ENCODE measurements around the gene FICD.
A peak's percentile ranks its signal among the peaks of the same experiment; 100 is the strongest.
"Not testable (repeated sequence)": the region's sequence is repeated elsewhere in the genome, so short reads cannot be mapped to it uniquely, and the experiment has no call there.

Gene FICD

DNA sequence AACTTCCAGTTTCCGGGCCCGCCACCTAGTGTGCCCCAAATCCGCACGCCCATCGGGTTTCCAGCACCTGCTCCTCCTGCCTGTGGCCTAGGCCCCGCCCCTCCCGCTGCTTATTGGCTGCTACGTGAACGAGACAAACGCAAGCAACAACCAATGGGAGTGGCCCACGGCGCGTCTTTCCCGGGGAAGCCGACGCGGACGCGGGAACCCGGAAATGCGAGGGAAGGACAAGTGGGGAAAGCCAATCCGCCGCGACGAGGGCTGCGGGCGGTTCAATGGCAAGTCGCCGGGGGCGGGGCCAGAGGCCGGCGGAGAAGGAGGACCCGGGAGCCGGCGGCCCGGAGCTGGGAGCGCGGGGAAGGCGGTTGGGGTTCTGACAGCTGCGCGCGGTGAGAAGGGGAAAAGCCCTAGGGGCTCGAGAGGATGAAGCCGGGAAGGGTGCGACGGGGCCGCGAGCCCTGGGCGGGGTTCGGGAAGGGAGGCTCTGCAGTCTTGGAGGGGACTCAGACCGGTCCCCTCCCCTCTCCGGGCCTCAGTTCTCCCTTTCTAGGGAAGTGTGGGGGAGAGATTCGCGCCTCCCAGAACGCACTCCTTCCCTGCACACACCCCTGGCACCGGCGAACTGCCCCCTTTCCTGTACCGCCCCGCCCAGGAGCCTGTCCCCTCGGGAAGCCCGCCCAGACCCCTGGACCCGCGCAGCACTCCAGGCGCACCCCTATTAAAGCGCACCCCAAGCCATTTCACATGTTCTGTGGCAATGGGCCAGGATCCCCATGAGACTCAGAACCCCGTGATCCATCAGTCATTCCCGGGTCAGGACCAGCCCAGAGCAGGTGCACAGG lies at the start of gene FICD:
Gene FICD (plus strand): TSS at position 305 of the 842 bp plus-strand sequence. CDS start 1,696 bp downstream, outside the sequence.
- DNase-seq (ENCODE audit: low spot score) = peak; percentile 91

DNA sequence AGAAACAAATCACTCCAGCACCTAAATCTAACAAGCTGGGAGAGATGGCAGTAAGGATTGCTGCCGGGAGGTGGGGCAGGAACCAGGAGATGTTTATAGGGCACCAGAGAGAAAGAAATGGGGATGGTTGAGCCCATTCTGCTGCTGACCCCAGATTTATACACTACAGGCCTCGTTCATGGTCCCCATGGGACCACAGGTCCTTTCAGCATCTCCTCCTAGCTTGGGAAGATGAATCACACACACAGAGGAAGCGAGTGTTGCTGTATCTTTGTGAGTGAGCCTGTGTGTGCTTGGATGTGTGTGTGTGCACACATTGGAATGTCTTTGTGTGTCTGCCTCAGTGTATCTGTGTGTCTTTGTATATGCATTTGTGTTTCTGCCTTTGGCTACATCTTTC lies 49.7 kb upstream of the FICD start:
- no peak for DNase-seq (ENCODE audit: low spot score)

DNA sequence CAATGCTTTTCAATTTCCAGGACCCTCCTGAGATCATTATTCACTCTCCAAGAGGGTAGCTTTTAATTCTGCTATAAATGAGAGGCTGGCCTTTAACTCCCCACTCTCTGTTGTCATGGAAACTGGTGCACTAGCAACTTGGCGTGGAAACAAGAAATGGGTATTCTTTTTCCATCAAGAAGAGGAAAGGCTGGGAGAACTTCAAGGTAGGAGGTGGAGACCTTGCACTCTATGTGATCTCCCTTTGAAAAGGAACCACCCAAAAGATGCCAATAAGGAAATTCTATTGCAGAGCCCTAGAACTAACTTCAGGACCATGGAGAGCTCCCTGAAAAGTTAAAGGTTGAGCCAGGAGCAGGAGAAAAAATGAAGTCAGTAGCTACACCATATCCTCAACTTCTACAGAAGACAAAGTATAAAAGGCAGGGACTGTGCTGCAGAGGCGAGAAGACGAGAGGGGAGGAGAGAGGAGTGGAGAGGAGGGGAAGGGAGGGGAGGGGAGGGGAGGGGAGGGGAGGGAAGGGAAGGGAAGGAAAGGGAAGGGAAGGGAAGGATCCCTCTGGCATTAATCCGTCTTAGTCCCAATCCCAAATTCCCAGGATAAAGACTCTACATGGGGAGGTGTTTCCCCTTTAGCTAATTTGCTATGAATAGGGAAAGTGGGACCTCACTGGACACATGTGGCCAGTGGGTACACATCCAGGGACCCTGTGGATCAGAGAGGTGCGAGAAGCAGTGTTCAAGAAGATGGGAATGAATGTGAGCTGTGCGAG lies 46.7 kb upstream of the FICD start:
- peak; percentile 29 for DNase-seq (ENCODE audit: low spot score)

DNA sequence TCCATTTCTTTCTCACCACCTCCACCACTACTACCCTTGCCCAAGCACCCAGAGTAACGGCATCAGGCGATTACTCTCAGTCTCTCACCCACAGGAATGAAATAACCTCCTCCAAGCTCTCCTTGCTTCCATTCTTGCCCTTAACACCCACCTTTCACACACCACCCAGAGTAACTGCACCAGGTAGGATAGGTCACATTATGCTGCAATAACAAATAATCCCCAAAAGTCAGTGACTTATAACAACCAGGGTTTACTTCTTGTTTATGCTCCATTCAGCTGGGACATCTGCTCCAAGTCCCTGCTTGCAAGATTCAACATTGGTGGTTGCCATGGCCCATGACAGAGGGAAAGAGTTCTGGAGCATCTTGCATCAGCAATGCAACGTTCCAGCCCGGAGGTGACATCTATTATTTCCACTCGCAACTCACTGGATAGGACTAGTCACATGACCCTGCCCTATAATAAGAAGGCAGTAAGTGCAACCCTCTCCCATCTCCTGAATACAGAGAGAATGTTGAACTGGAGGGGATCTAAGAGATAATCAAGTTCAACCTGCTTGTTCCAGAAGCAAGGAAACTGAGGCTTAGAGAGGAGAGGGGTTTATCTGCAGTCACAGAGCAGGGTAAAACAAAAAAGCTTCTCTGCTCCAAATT lies 41.5 kb upstream of the FICD start:
- DNase-seq (ENCODE audit: low spot score) = no peak

DNA sequence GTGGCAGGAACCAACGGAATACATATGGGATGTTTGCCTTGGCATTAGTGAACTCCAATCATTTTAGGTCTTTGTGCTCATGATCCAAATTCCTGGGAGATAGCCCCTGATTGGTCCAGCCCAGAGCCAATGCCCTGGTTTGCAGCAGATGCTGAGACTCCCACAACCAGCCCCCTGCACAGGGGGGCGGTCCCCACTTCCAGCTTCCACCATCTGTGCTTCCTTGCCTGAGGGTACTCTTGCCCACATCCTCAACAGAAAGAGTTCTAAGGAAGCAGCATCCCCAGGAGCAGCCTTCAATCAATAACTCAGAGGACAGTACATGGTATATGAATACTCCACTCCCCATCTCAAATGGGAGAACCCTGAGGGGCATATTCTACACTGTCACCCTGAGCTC lies 39.7 kb upstream of the FICD start:
- no peak for DNase-seq (ENCODE audit: low spot score)

DNA sequence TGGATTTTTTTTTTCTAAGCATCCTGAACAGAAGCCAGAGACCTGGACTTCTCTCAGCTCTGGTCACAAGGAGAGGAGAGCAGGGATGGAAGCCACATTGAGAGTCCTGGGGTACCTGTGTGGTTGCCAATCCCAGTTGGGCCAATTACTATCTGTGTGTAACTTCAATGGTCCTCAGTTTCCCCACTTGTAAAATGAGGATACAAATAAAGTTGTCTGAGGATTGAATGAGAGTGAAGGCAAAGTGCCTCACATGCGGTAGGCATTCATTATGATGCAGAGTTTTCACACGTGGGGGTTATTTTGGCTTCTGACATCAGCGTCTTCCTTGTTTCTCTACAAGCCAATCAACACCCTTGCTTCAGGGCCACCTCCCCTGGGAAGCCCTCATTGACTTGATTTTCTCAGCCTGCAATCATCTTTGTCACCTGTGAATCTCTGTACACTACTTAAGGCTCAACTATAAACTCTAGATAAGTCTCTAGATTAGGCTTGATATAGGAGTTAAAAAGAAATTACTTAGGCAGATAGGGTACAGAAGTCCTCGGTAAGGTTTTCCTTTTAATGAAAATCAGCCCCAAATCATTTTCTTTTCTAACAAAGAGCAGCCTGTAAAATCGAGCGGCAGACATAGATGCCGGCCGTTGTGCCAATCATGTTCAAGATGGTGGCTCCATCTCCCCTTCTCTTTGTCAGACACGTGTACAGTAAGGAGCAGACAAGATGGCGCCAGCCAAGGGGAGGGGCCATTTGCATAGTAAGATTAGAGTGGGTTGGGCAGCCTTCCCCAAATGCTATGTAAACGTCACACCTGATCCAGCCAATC lies 37.8 kb upstream of the FICD start:
- DNase-seq (ENCODE audit: low spot score) = no peak

DNA sequence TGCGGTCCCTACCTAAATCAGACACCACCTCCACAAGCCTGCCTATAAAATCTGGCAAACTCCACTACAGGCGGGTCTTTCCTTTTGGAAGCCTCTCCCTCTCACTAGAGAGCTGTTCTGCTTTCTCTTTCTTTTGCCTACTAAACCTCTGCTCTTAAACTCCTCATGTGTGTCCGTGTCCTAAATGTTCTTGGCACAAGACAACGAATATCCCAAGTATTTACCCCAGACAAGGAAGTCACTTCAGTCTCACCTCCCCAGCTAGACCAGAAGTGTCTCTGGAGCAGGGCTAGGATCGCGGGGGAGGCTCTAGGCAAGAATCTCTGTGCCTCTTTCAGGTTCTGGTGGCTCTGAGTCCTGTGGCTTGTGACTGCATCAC lies 37.2 kb upstream of the FICD start:
- DNase-seq (ENCODE audit: low spot score) = no peak

DNA sequence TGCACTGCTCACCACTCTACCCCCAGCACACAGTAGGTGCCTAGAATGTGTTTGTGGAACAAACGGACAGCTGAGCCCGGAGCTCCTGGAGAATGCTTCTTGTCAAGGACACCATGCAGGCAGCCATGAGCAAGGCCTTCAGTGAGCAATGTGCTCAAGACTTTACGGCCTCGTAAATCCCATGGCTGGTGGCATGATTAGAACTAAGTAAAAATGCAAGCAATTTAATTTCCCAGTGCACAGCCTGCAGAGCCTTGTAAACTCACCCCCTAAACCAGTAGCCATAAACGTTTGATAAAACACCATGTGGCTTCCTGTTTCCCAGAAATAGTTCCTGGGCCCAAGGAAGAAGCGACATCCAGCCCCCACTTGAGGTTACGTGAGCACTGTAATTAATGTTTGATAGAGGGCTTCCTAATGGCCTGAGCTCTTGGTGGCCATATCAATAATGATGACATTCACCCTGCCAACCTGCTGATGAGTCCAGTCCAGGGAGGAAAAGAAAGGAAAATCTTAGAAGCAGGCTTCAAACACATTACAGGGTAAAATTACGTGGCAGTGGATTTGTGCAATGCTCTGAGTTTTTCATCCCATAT lies 36.4 kb upstream of the FICD start:
- no peak for DNase-seq (ENCODE audit: low spot score)

DNA sequence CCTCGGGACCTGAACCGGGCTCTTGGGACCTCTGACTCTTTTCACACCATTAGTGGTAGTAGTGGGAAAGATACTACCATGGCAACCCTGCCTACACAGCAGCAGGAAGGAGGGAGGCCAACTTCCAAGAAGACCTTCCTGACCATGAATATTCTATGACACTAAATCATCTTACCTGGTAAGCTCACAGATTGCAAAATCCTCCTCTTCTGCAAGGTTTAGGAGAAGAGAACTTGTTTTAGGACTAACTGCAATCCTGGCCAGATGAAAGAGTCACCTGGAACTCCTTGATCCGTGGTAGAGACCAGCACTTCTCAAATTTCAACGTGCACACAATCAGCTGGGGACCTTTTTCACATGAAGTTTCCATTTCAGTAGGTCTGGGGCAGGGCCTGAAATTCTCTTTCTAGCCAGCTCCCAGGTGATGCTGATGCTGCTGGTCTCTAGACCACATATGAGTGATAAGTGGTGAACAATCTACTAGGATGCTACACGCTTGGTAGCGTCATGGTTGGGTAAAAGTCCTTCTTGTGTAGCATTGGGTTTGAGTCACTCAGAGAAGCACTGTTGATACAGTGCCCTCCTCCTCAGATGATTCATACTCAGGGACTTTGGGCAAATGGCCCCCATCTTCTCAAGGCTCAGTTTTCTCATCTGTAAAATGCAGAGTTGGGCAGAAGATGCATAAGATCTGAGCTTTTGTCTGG lies 35.6 kb upstream of the FICD start:
- DNase-seq (ENCODE audit: low spot score) = no peak

DNA sequence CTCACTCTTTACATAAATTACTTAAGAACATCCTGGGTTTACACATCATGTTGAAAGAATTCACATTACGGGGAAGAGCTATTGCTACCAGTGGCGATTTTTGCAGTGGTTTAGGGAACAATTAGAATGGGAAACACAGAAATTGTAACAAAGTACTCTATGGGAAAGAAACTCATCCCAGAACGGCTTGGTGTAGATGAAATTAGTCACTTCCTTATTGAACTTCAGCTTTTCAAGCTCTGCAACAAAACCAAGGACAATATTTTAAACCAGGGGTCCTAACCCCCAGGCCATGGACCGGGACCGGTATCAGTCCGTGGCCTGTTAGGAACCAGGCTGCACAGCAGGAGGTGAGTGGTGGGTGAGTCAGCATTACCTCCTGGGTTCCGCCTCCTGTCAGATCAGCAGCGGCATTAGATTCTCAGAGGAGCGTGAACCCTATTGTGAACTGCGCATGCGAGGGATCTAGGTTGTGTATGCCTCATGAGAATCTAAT lies 32.3 kb upstream of the FICD start:
- no peak for DNase-seq (ENCODE audit: low spot score)

DNA sequence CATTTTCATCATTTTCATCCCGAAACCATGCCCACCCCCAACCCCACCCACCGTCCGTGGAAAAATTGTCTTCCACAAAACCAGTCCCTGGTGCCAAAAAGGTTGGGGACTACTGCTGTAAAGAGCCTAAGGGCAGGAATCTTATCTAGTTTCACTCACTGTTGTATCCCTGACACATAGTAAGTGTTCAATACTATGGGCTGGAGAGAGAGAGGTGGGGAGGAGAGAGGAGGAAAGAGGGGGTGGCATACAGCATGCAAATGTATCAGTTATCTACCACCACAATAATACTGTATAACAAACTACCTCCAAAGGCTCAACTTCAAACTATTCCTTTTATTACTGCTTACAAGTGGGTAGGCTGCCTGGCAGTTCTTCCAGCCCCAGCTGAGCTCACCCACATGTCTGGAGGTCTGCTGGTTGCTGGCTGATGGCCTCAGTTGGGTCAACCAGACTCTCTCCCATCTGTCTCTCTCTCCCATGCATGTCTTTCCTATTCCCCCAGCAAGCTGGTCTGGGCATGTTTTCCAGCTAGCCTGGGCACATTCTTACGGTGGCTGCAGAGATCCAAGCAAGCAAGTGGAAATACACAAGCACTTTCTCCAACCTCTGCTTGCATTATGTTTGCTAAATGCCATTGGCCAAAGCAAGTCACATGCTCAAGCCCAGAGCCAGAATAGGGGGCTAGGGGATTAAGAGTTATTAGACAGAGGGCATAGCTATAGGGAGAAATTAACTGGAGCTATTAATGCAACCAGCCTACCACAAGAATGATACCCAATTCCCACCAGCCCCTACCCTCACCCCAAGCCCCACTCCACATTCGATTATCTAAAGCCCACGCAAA lies 31.6 kb upstream of the FICD start:
- DNase-seq (ENCODE audit: low spot score) = no peak

DNA sequence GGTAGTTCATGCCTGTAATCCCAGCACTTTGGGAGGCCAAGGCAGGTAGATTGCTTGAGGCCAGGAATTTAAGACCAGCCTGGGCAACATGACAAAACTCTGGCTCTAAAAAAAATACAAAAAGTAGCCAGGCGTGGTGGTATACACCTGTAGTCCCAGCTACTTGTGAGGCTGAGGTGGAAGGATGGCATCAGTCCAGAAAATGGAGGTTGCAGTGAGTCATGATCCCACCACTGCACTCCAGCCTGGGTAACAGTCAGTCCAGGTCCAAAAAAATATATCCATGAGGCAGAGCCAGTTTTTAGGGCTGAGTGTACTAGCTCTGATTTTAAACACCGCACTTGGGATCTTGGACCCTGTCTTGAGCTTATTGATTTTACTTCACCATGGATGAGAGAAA lies 30.6 kb upstream of the FICD start:
- DNase-seq (ENCODE audit: low spot score) = no peak

DNA sequence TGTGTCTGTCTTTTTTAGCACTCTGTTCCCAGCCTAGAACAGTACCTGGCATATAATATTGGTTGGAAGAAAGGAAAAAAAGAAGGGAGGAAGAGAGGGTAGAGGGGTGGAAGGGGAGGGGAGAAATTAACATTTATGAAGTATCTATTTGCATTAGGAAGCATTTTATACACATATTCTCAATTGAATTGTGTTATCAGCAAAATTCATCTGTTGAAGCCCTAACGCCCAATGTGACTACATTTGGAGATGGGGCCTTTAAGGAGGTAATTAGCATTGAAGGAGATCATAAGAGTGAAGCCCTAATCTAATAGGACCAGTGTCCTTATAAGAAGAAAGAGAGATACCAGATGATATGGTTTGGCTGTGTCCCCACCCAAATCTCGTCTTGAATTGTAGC lies 30.2 kb upstream of the FICD start:
- no peak for DNase-seq (ENCODE audit: low spot score)

DNA sequence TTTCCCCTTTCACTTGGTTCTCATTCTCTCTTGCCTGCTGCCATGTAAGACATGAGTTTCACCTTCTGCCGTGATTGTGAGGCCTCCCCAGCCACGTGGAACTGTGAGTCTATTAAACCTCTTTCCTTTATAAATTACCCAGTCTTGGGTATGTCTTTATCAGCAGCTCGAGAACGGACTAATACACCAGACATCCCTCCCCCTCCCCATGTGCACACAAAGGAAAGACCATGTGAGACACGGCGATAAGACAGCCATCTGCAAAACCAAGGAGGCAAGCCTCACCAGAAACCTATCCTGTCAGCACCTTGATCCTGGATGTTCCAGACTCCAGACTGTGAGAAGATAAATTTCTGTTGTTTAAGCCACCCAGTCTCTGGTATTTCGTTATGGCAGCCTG lies 29.7 kb upstream of the FICD start:
- DNase-seq (ENCODE audit: low spot score) = not testable (repeated sequence)

DNA sequence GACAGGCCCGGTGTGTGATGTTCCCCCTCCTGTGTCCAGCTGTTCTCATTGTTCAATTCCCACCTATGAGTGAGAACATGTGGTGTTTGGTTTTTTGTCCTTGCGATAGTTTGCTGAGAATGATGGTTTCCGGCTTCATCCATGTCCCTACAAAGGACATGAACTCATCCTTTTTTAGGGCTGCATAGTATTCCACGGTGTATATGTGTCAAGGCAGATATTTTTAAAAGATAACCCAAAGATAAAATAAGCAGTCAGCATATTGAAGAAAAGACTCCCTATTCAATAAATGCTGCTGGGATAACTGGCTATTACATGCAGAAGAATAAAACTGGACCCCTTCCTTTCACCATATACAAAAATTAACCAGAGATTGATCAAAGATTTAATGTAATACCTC lies 28.0 kb upstream of the FICD start:
- DNase-seq (ENCODE audit: low spot score) = not testable (repeated sequence)

DNA sequence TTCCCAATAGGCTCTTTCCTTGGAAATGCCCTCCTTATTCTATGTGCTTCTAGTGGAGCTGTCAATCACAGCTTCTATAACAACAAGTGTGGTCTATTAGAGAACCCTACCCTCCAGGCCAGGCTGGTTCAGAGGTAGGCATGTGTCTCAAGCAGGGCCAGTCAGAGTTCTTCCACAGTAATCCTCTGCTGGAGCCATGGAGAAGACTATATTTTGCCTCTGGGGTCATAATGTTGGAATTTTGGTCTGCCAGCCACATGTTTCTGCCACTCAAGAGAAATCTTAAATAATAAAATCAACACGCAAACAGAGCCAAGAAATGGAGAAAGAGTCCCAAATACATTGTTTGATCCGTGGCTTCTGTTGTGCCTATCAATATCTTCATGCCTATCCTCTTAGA lies 23.8 kb upstream of the FICD start:
- DNase-seq (ENCODE audit: low spot score) = no peak

DNA sequence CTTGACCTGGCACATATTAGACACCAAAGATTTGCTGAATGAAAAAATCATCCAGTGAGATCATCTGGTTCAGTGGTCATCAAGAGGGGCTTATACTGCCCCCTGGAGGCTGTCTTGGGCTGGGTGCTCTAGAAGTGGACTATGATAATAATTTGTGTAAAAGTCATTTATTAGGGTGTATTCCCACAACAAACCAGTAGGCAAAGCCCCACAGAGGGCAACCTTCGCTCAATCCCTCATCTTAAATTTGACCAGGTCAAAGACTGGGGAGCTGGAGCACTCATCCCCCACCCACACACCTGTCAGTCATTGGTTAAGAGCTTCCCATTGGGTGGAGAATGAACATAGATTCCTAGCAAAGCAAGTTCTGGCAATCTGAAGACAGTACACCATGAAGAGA lies 20.0 kb upstream of the FICD start:
- DNase-seq (ENCODE audit: low spot score) = no peak

DNA sequence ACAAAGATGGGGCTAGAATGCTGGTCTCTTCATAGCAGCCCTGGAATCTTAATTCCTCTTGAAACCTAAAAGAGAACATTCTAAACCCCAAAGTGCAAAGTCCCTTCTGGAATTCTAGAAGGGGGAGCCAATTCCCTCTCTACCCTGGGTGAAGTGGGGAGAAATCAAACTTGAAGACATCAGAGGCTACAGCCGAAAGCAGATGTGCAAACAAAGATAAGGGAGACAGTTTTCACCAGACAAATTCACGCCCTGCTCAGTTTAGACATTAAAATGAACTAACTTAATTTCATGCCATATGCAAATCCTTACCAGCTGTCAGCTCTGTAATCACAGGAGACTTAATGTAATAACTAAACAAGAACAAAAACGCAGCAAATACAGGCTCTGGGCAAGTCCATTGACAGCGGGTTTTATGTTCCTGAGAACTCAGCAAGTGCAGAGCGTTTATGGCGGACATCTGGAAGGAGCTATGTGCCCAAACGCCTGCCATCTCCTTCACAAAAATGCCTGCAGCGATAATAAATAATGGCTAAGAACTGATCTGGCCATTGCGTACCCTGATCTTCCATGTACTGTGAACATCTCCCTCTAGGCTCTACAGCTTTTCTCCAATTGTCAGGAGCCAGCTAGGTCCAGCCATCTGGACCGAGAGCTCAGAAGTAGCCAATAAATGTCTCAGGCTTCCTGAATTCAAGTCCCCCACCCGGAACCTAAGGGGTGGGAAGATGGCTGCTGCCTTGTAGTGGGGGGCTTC lies 19.1 kb upstream of the FICD start:
- no peak for DNase-seq (ENCODE audit: low spot score)

DNA sequence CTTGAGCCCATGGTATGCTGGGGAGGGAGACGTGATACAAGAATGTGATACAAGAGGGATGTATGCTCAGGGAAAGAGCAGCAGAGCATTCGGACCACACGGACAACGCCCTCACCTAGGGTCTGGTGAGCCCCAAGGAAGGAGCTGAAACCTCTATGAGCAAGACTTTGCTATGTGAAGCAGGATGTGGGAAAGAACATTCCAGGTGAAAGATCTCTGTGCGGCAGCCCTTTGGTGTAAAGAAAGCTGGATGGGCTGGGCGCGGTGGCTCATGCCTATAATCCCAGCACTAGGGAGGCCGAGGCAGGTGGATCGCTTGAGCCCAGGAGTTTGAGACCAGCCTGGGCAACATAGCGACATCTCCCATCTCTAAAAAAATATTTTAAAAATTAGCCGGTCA lies 16.9 kb upstream of the FICD start:
- DNase-seq (ENCODE audit: low spot score) = no peak

Data from HuH-7.5 (cell line).